Measurements from ENCODE around the gene SAXO1.
A peak's percentile ranks its signal among the peaks of the same experiment; 100 is the strongest.
"Not testable (repeated sequence)": the region's sequence is repeated elsewhere in the genome, so short reads cannot be mapped to it uniquely, and the experiment has no call there.

Gene SAXO1

DNA sequence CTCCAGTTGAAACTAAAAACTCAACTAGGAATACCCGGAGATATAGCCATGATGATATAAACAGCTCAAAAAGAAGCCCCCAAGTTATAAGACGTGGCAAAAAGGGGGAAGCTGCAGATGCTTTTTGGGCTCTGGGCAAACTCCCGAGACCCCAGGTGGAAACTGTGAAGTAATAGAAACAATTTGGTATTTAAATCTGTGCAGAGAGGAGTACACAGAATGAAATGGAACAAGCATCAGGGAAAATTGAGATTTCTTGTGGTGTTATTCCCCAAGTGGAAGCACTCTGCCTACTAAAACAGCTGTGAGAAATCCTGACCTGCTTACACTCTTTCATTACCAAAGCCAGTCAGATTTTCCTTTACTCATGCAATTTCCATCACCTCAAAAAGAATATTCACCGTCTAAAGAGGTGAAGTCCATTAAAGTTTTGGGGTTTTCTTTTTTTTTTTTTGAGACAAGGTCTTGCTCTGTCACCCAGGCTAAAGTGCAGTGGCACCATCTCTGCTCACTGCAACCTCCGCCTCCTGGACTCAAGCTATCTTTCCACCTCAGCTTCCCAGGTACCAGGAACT, 23.5 kb downstream of the SAXO1 start:
- H3K4me3 ChIP-seq = no peak overlapping the region
- no peak overlapping the region for H3K27ac ChIP-seq

DNA sequence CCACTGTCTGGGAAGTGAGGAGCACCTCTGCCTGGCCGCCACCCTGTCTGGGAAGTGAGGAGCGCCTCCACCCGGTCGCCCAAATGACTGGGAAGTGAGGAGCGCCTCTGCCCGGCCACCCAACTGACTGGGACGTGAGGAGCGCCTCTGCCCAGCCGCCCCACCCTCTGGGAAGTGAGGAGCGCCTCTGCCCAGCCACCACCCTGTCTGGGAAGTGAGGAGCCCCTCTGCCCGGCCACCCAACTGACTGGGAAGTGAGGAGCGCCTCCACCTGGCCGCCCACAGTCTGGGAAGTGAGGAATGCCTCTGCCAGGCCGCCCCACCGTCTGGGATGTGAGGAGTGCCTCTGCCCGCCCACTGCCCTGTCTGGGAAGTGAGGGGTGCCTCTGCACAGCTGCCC, 32.9 kb downstream of the SAXO1 start:
- Histone ChIP-seq H3K27ac (no peak overlapping the region), H3K4me3 (no peak overlapping the region)

DNA sequence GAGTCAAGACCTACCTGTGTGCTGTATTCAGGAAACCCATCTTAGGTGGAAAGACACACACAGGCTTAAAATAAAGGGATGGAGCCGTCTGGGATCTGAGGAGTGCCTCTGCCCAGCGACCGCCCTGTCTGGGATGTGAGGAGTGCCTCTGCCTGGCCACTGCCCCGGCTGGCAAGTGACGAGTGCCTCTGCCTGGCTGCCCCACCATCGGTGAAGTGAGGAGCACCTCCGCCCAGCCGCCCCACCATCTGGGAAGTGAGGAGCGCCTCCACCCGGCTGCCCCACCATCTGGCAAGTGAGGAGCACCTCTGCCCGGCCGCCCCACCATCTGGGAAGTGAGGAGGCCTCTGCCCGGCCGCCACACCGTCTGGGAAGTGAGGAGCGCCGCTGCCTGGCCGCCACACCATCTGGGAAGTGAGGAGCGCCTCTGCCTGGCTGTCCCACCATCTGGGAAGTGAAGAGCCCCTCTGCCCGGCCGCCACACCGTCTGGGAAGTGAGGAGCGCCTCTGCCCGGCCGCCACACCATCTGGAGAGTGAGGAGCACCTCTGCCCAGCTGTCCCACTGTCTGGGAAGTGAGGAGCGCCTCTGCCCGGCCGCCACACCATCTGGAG, 33.7 kb downstream of the SAXO1 start:
- H3K27ac ChIP-seq = no peak overlapping the region
- H3K4me3 ChIP-seq = no peak overlapping the region

DNA sequence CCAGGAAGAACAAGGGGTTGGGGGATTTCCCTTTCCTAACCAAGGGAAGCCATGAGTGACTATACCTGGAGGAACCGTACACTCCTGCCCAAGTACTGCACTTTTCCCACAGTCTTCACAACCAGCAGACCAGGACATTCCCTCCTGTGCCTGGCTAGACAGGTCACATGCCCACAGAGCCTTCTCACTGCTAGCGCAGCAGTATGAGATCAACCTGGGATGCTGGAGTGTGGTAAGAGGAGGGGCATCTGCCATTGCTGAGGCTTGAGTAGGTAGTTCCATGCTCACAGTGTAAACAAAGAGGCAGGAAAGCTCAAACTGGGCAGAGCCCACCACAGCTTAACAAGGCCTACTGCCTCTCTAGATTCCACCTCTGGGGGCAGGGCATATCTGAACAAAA, 35.9 kb downstream of the SAXO1 start:
- H3K4me3 ChIP-seq = no peak overlapping the region
- no peak overlapping the region for H3K27ac ChIP-seq

DNA sequence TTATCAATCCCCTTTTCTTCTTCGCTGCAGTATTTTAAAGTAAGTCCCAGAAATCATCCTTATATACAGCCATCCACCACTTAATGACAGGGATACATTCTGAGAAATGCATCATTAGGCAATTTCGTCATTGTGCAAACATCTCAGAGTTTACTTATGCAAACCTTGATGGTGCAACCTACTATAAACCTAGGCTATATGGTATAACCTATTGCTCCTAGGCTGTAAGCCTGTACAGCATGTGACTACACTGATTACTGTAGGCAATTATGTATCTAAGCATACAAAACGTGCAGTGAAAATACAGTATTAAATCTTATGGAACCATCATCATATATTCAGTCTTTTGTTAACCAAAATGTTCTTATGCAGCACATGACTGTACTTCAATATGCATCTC, 36.8 kb downstream of the SAXO1 start:
- H3K4me3 ChIP-seq = no peak overlapping the region

DNA sequence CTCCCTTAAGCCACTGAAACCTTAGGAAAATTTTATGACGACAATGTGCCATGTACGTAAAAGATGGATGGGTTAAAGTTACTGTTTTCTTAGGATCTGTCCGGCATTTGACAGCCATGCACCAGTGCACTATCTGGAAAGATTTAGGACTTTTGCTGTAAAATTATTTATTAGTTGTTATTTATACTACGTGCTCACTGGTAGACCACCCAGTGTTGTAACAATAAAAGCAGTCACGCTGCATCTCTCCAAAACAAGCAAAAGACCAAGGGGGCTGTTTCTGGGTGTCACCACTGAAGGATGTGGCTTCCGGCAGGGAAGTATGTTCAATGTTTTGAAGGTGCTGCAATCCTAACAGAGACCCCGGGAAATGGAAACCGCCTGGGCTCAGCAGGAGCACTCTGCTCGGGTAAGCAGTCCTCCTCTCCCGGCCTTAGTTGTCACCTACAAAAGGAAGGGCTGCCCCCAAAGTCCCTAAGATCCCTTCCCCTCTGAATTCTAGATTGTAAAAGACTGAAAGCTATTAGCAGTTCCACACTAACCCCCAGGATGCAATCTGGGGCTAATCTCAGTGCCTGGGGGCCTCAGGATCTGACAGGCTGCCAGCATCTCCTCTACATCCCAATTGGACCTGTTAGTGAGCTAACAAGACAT, 38.6 kb downstream of the SAXO1 start:
- H3K4me3 ChIP-seq = no peak overlapping the region
- no peak overlapping the region for H3K27ac ChIP-seq

More for the DNA sequence above, 36.8 kb downstream of the SAXO1 start:
- H3K27ac ChIP-seq = no peak overlapping the region

DNA sequence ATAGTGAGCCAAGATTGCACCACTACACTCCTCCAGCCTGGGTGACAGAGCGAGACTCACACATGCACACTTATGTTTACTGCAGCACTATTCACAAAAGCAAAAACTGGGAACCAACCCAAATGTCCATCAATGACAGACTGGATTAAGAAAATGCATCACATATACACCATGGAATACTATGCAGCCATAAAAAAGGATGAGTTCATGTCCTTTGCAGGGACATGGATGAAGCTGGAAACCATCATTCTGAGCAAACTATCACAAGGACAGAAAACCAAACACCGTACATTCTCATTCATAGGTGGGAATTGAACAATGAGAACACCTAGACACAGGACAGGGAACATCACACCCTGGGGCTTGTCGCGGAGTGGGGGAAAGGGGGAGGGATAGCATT, 41.8 kb downstream of the SAXO1 start:
- H3K4me3 ChIP-seq, H3K27ac ChIP-seq: not testable (repeated sequence)

DNA sequence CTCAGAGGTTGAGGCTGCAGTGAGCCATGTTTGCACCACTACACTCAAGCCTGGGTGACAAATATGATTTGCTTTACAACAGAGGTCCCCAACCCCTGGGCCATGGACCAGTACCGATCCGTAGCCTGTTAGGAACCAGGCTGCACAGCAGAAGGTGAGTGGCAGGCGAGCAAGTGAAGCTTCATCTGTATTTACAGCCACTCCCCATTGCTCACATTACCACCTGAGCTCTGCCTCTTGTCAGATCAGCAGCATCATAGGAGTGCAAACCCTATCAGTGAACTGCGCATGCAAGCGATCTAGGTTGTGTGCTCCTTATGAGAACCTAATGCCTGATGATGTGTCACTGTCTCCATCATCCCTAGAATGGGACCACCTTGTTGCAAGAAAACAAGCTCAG, 42.5 kb downstream of the SAXO1 start:
- H3K27ac ChIP-seq = no peak overlapping the region
- H3K4me3 ChIP-seq = no peak overlapping the region

DNA sequence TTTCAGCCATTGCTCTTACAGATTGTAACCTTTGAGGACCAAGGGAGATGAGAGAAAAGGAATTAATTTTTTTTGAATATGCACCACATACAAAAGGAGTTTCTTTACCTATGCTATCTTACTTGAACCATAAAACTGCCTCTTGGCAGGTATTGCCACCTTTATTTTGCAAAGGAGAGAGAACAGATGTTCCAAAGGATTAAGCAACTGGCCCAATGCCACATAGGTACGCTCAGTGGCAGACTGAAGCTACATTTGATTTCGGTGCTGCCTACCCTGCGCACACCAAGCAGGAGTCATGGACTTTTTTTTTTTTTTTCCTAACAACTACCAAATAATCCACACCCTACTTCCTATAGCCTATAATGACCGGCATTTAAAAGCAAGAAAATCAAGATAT, 43.1 kb downstream of the SAXO1 start:
- no peak overlapping the region for H3K27ac ChIP-seq
- H3K4me3 ChIP-seq = no peak overlapping the region

DNA sequence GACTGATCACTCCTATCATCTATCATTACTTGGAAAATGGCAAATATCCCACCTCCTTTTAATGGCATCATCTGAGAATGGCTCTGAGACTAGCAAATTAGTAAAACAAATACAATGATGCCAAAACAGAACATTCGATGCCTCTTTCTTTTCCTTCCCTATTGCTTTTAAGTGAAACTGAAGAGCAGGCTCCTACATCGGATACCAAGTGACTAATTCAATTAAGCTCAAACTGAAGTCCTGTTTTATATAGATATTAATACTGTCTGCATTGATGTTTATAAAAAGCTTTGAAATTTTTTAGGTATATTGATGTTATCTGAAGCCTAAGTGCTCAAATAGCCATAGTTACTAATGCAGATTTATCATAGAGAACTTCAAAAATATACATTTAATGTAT, 43.9 kb downstream of the SAXO1 start:
- no peak overlapping the region for H3K27ac ChIP-seq
- no peak overlapping the region for H3K4me3 ChIP-seq

DNA sequence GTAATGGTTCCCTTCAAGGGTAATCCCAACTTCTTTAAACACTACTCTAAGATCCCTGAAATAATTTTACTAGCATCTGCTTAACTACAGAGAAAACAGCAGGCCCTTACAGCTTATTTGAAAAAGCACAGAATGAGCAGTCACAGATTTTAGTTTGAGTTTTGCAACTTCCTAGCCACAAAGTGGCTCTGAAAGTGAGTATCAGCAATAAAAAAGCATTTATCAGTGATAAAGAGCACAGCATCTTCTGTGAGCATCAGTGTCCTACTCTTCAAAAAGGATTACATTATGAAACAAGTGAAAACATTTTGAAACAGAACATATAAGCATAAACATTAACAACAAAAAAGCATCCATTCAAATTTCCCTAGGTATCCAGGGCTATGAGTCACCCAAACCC, 45.0 kb downstream of the SAXO1 start:
- Histone ChIP-seq H3K27ac (no peak overlapping the region), H3K4me3 (no peak overlapping the region)

DNA sequence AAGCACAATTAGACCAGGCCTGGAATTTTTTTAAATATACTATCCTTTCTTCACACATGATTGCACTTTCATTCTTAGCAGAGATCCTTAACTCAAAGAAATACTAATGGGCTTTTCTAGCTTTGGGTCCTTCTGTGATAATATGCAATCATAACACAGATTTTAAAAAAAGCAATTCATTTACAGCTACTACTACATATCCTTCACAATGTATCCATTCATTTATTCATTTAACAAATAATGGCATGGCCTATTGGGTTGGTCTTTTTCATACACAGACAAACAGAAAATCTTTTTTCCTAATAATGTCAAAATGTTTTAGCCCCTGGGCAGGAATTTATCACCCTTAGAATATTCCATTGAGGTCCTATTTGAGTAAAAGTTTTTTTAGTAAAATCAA, 47.0 kb downstream of the SAXO1 start:
- no peak overlapping the region for H3K27ac ChIP-seq

DNA sequence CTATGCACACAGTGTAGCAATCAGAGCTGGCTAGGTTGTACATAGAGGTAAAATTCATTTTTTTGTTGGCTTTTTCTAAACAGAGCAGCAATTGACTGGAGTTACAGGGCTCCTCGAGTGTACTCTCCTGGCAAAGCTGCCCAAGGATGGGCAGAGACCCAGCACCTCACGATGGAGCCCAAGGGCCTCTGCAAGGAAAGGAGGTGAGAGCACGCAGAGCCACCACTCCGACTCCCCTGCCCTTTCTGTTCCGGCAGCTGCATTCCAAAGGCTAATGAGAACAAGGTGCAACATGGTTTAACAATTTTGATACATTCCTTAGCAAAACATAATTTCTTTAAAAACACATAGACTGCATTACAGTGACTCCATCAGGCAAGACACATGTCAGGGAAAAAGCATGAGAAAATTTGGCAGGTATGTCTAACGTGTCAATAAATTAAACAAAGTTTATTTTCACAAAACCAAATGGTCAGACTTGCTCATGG, 47.5 kb downstream of the SAXO1 start:
- H3K4me3 ChIP-seq = no peak overlapping the region
- H3K27ac ChIP-seq = no peak overlapping the region

More for the DNA sequence above, 47.0 kb downstream of the SAXO1 start:
- no peak overlapping the region for H3K4me3 ChIP-seq

DNA sequence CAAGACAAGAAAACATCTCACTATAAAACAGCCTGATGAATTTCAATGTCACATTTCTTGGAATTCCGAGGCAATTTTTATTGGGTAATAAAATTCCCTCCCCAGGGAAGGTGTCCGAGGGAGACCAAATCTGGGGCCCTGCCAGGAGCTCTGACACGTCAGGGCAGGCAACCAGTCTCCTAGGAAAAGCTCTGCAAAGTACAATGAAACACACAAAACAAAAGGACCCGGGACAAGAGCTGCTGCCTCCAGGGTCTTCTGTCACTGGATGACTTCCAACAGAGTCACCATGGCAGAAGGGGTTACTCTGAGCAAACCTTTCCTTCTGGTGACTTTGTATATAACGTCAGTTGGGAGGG, 50.8 kb downstream of the SAXO1 start:
- no peak overlapping the region for H3K4me3 ChIP-seq
- no peak overlapping the region for H3K27ac ChIP-seq

DNA sequence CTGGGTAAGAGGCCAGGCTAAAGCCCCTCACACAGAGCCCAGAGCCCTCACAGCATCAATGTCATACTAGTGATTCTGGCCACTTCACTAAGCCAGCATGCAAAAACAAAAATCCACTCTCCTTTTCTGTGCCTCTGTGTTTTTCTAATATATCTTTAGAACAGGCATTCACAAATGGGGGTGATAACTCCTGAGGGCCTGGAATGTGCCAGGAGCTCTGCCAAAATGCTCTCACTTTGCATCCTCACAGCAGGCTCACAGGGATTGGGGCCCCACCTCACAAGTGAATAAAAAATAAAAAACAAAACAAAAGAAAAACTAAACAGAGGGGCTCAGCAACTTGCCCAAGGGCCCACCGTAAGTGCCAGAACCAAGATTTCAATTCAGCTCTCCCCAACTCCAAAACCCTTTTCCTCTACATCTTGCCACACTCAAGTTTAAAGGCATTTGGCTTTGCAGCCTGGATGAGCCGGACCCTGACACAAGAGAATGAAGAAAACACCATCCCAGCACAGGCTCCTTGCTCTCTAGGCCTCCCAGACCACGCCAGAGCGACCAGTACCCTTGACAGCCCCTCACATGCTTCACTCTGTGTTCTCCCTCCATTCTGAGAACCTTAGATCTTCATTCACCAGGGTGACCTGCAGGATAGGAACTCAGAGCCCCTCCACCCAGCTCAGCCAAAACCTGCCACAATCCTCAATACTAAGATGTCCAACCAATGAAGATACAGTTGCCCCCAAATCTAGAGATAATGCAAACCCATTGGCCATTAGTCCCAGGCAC, 51.3 kb downstream of the SAXO1 start:
- Histone ChIP-seq H3K4me3 (no peak overlapping the region), H3K27ac (no peak overlapping the region)

DNA sequence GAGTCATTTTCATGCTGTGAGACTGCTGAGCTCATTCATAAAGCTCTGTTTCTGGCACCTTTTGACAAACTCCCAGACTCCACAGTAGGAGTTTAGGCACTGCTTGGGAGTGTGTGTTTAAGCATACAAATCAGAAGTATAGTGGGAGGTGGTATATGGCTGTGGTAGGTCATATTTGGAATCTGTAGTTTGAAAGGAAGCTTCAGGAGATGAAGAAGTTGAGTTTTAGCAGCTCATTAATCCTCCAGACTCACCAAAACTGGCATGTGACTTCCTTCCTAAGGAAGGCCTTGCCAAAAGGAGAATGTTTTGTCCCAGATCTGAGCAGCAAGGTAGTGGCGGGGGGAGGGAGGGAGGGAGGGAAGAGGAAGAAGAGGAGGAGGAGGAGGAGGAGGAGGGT, 52.8 kb downstream of the SAXO1 start:
- Histone ChIP-seq H3K4me3 (no peak overlapping the region), H3K27ac (peak overlapping the region in 1 of 21 experiments; percentile 67)

DNA sequence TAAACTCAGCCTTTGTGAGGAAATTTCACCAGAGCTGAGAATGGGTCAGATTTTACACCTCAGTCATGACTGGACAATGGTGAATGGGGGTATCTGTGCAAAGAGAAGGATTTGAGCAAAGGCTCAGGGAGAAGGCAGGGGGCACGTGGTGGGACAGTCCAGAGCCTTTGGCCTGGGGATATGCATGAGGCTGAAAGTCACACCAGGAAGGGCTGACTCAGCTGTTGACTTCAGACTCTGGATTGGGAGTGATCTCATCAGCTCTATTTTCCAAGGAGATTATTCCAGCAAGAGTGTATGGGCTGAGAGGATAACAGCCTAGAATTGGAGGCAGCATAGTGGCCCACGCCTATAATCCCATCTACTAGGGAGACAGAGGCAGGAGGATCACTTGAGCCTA, 53.6 kb downstream of the SAXO1 start:
- Histone ChIP-seq H3K27ac (no peak overlapping the region), H3K4me3 (no peak overlapping the region)

DNA sequence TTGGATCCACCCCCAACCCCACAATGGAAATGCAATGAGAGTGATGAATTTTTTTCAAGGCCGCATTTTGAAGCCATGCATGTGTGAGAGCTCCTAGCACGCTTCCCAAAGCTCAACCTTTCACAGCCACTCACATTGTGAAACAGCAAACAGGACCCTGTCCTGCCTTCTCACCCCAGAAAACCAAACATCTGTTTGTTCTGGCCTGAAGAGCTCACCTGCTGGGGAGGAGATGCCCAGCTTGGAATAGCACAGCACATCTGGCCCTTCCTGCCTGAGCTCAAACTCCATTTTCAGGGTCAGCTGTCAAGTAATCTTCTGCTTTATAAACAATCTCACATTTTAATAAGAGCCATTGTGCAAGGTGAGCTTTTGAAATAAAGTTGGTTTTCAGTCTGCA, 54.8 kb downstream of the SAXO1 start:
- H3K27ac ChIP-seq = no peak overlapping the region
- H3K4me3 ChIP-seq = no peak overlapping the region

DNA sequence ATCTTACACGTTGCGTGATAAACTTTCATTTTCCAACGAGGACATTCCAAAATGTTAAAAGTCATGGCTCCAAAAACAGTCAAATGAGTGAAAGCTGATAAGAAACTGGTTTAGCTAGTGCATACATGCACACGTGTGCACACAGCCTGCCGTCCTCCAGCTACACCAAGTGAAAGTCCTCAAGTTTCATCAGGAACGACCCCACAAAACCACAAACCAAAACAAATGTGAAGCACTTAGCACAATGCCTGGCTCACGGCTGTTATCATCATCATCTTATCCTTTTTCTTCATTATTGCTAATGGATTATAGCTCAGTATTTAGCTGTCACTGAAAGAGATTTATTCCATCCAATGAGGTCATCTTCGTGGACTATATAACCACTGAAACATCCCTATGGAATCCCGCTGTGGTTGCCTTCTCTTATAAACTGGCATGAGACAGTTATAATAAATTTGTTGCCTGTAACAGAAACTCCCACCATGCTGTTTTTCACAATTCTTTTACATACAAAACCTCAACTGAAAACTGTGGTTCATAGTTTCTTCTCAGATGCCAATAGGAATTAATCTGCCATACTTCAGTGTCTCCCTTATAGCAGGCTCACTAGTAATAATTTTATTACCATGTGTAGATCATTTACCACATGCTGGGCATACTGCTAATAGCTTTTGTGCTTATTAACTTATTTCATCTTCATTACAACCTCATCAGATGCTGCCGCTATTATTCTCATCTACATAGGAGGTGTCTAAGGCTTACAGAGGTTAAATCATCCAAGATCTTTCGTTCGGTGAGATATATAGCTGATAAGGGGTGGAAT, 56.1 kb downstream of the SAXO1 start:
- no peak overlapping the region for H3K4me3 ChIP-seq

DNA sequence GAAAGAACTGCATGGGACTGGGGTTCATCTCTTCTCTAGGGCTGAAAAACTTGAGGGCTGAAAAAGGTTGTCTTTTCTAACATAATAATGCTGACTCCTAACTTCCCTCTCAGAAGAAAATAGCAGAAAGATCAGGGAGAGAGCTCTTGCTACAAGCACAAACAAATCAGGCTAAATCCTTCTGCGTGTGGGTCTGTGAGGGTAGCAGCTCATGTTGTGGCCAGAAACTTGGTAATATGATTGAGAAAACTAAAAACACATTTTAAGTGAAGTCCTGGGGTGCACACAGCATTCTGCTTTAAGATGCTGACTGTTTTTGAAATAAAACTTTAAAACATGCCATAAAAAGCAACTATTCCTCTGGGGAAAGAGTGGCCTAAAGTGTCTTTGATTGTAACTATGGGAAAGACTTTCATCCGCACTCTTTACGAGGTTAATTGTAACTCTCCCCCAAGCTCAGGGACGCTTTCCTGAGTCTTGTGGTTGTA, 56.7 kb downstream of the SAXO1 start:
- no peak overlapping the region for H3K4me3 ChIP-seq
- peak overlapping the region in 2 of 21 experiments; percentile 33 to 36 for H3K27ac ChIP-seq

More for the DNA sequence above, 56.1 kb downstream of the SAXO1 start:
- peak overlapping the region in 2 of 21 experiments; percentile 33 to 36 for H3K27ac ChIP-seq

Data from skin epidermis (tissue), 12 donors.